HepG2 (cell line): ENCODE results near the gene HTRA3. TPM values are rescaled to one million over a fixed set of nuclear protein-coding genes. Genes with fewer than 3 reads are reported as not detected.

Experiments
- ATAC-seq: fragments of 200-7000 bp; cut with Tn5 transposase; 3 replicates; pipeline ENCODE4 v1.9.1; 2020; ENCODE audit warnings: mild to moderate bottlenecking, moderate library complexity
- BruUV-seq: library from RNA; stranded (reverse); fragments of 400-500 nt; replicated peaks from 2 replicates; lab custom pipeline; 2021; lab: Mats Ljungman, UMichigan
- CTCF ChIA-PET: fragments of 300-600 bp; formaldehyde crosslinking; extraction: SDS; loops from one replicate; lab custom pipeline; 2021; ENCODE audit warnings: low total read pairs, inconsistent platforms, low intra/inter-chr PET ratio; lab: Yijun Ruan, JAX
- POLR2A ChIA-PET: fragments of 350-600 bp; sonication (Branson Sonifier 250); formaldehyde crosslinking; loops from one replicate; lab custom pipeline; 2020; ENCODE audit warnings: antibody characterized with exemption, inconsistent platforms; lab: Yijun Ruan, JAX
- DNase-seq: peaks from one replicate; pipeline ENCODE4 v3.0.0-alpha.2; 2015; ENCODE audit warnings: low spot score
- FAIRE-seq: peaks from 3 replicates; lab custom pipeline; 2011; peaks lifted over from hg19 to GRCh38; lab: Jason Lieb, UNC
- H2AFZ ChIP-seq: one replicate; pipeline ENCODE4 v1.6.1; 2011; ENCODE audit warnings: low read length, inconsistent platforms
- H3K27ac ChIP-seq: fragments of 300-600 bp; 3 replicates; pipeline ENCODE4 v1.8.0; 2011; ENCODE audit warnings: mixed run types, mild to moderate bottlenecking, mixed read lengths, low read length, inconsistent platforms; ENCODE audit not compliant: insufficient read depth; ENCODE audit errors: extremely low read length
- H3K27me3 ChIP-seq, 2 experiments: fragments of 200-600 bp in 1 of 2; 2 replicates in 1 of 2; 3 replicates in 1 of 2; pipeline versions ENCODE4 v1.6.0 to v1.8.0; 2011; ENCODE audit warnings: low read length in 2 of 2, mild to moderate bottlenecking in 2 of 2, moderate library complexity in 2 of 2, inconsistent platforms in 1 of 2; ENCODE audit not compliant: insufficient read depth in 2 of 2, control insufficient read depth in 1 of 2
- H3K36me3 ChIP-seq, 2 experiments: fragments of 200-600 bp in 1 of 2; replicated peaks in 1 of 2; 2 replicates in 1 of 2; 3 replicates in 1 of 2; pipeline versions ENCODE4 v1.5.1 to v1.8.0; 2011; ENCODE audit warnings: low read length in 2 of 2, inconsistent platforms in 1 of 2; ENCODE audit not compliant: insufficient read depth in 2 of 2, control insufficient read depth in 1 of 2
- H3K4me1 ChIP-seq: 2 replicates; pipeline ENCODE4 v1.5.1; 2012; ENCODE audit warnings: low read length, inconsistent platforms; ENCODE audit not compliant: insufficient read depth
- H3K4me2 ChIP-seq: 2 replicates; pipeline ENCODE4 v1.6.0; 2011; ENCODE audit warnings: low read depth, low read length, inconsistent platforms
- H3K4me3 ChIP-seq, 3 experiments: fragments of 200-600 bp in 1 of 3; sonication (generic), shearing (Covaris generic) in 1 of 3; replicated peaks in 1 of 3; 2 replicates each; pipeline ENCODE4 v1.5.1; 2011 to 2016; ENCODE audit warnings: low read length in 3 of 3, inconsistent platforms in 2 of 3, low read depth in 2 of 3, mild to moderate bottlenecking in 2 of 3, control low read depth in 1 of 3, mixed read lengths in 1 of 3; ENCODE audit not compliant: insufficient read depth in 1 of 3
- H3K79me2 ChIP-seq: one replicate; pipeline ENCODE4 v1.6.1; 2011; ENCODE audit warnings: low read length, inconsistent platforms; ENCODE audit not compliant: insufficient read depth
- H3K9ac ChIP-seq: 2 replicates; pipeline ENCODE4 v1.6.0; 2011; ENCODE audit warnings: mild to moderate bottlenecking, low read depth, low read length, inconsistent platforms; ENCODE audit not compliant: insufficient read depth
- H3K9me3 ChIP-seq: 2 replicates; pipeline ENCODE4 v1.5.1; 2012; ENCODE audit warnings: mild to moderate bottlenecking, low read length
- H4K20me1 ChIP-seq: 2 replicates; pipeline ENCODE4 v1.6.0; 2011; ENCODE audit warnings: inconsistent platforms, mild to moderate bottlenecking, low read length, moderate library complexity; ENCODE audit not compliant: insufficient read depth
- EZH2 ChIP-seq: conservative IDR thresholded peaks from 2 replicates; pipeline ENCODE4 v1.6.1; 2012; ENCODE audit warnings: mild to moderate bottlenecking, low read depth, low read length, moderate library complexity
- GATA4 ChIP-seq: sonication (generic); IDR thresholded peaks from 2 replicates; pipeline ENCODE4 v1.6.1; 2016; ENCODE audit warnings: antibody characterized with exemption, low read depth, borderline replicate concordance
- HOXA5 ChIP-seq: sonication (generic); formaldehyde crosslinking; IDR thresholded peaks from 2 replicates; pipeline ENCODE4 v1.4.0; 2020; ENCODE audit warnings: missing genetic modification reagents
- MTF2 ChIP-seq: sonication (generic); formaldehyde crosslinking; IDR thresholded peaks from 2 replicates; pipeline ENCODE4 v1.5.0; 2020; ENCODE audit warnings: missing genetic modification reagents, borderline replicate concordance
- NCOA5 ChIP-seq: sonication (generic); formaldehyde crosslinking; IDR thresholded peaks from 2 replicates; pipeline ENCODE4 v1.4.0; 2020; ENCODE audit warnings: missing genetic modification reagents
- SUZ12 ChIP-seq: fragments of 150-350 bp; IDR thresholded peaks from 2 replicates; pipeline ENCODE4 v1.6.1; 2014; ENCODE audit warnings: low read depth, low read length
- THRA ChIP-seq: sonication (generic); formaldehyde crosslinking; IDR thresholded peaks from 2 replicates; pipeline ENCODE4 v1.4.0; 2020; ENCODE audit warnings: missing genetic modification reagents, borderline replicate concordance
- ZMYM4 ChIP-seq: sonication (generic); formaldehyde crosslinking; IDR thresholded peaks from 2 replicates; pipeline ENCODE4 v1.8.1; 2023; ENCODE audit warnings: mild to moderate bottlenecking, missing genetic modification reagents
- WGBS: methylation state at CpG from one replicate; pipeline ENCODE4 v1.1.6; 2017; ENCODE audit warnings: low lambda C conversion rate; 5-methylcytosine and 5-hydroxymethylcytosine counted together
- in situ Hi-C: cut with HindIII; loops from 2 replicates; pipeline ENCODE4 v1.10.0; 2017; ENCODE audit warnings: low pct_unique_long_range_greater_than_20kb; ENCODE audit not compliant: extremely low pct_ligation_motif_present
- intact Hi-C: fragments of 100-400 bp; cut with micrococcal nuclease; formaldehyde crosslinking; loops from one replicate; pipeline ENCODE4 v1.10.0; 2022; ENCODE audit not compliant: unreplicated experiment
- polyA plus RNA-seq, 8 experiments: library from polyadenylated mRNA; depleted of rRNA in 3 of 8; stranded (reverse) in 7 of 8; unstranded in 1 of 8; fragments of >200 nt; fragmentation: Illumina TruSeq in 4 of 8; extraction: Trizol in 4 of 8; gene quantifications; 2 replicates each; pipeline versions ENCODE4 v1.2.1 to v1.2.3, GENCODE V29; 2011 to 2016; ENCODE audit warnings: low read depth in 4 of 8, missing spikeins in 1 of 8, mixed read lengths in 1 of 8; ENCODE audit not compliant: insufficient read depth in 1 of 8
- total RNA-seq, 5 experiments: library from RNA; depleted of rRNA; stranded (reverse); fragments of >200 nt; fragmentation: Illumina TruSeq; extraction: Trizol; gene quantifications; 2 replicates each; pipeline ENCODE4 v1.2.3, GENCODE V29; 2016; ENCODE audit warnings: low read depth in 1 of 5

HTRA3 gene
- total and polyA plus RNA-seq, 2 of the 13 experiments (the other 11 are each of a cell fraction or from before 2014, with no cell fraction given), result 0.17 TPM; not detected in 1

- Histone ChIP-seq H3K4me1 (peaks cover 21% of the 10 kb centered on the region), H3K36me3 (no peaks in the 10 kb centered on the region), H3K4me2 (no peak overlapping the region), H2AFZ (no peak overlapping the region), H3K9ac (no peak overlapping the region), H4K20me1 (no peaks in the 10 kb centered on the region; the same call in 1 of the 2 replicates), H3K27ac (no peak overlapping the region), H3K79me2 (no peaks in the 10 kb centered on the region), H3K9me3 (no peaks in the 10 kb centered on the region), H3K27me3 (peaks cover 2 to 6% of the 10 kb centered on the region in 2 experiments; a peak in 3 of 5 replicates), H3K4me3 (no peak overlapping the region)
- DNase-seq (no peak), ATAC-seq (no peak), FAIRE-seq (no peak)
- in situ Hi-C loops, result no loop called here
- WGBS, result 18% methylated on average over 5 of the region's 8 CpGs
- CTCF ChIA-PET, result no interaction called here
- intact Hi-C loops, result no loop called here
- TF ChIP-seq NCOA5 (no peak), THRA (no peak), GATA4 (no peak), ZMYM4 (CRISPR knock-in tag) (no peak), MTF2 (CRISPR knock-in tag) (no peak), EZH2 (no peak), SUZ12 (no peak), HOXA5 (CRISPR knock-in tag) (no peak)
- BruUV-seq, result no TSS peak
- POLR2A ChIA-PET, result no interaction called here
Measured at GRCh38 chr4:8355864-8356565, 86.5 kb downstream of the HTRA3 start.

Other genes with a start within 250 kb of the HTRA3 start
- 0.18 and 0.20 TPM in 2 replicates for gene ABLIM2, start 110.9 kb upstream of the HTRA3 start, total RNA-seq (2016; rRNA removed; fragmentation: Illumina TruSeq; extraction: Trizol)
- 0.37 and 0.42 TPM in 2 replicates for gene ABLIM2, start 110.9 kb upstream of the HTRA3 start, polyA plus RNA-seq (2011; rRNA removed)
- gene SH3TC1, start 70.5 kb upstream of the HTRA3 start, total RNA-seq (2016; rRNA removed; fragmentation: Illumina TruSeq; extraction: Trizol), result 10.1 and 14.9 TPM in 2 replicates
- gene SH3TC1, start 70.5 kb upstream of the HTRA3 start, polyA plus RNA-seq (2011; rRNA removed), result 21.8 and 27.0 TPM in 2 replicates
- gene ACOX3, start 171.0 kb downstream of the HTRA3 start, total RNA-seq (2016; rRNA removed; fragmentation: Illumina TruSeq; extraction: Trizol), result 17.0 and 17.8 TPM in 2 replicates
- 4.2 and 5.8 TPM in 2 replicates for gene ACOX3, start 171.0 kb downstream of the HTRA3 start, polyA plus RNA-seq (2011; rRNA removed)
- 6.5 and 8.6 TPM in 2 replicates for gene TRMT44, start 171.0 kb downstream of the HTRA3 start, total RNA-seq (2016; rRNA removed; fragmentation: Illumina TruSeq; extraction: Trizol)
- 5.8 and 6.9 TPM in 2 replicates for gene TRMT44, start 171.0 kb downstream of the HTRA3 start, polyA plus RNA-seq (2011; rRNA removed)